GM19351 (cell line): Measurements from ENCODE around the gene CUX1.
A peak's percentile ranks its signal among the peaks of the same experiment; 100 is the strongest.
"Not testable (repeated sequence)": the region's sequence is repeated elsewhere in the genome, so short reads cannot be mapped to it uniquely, and the experiment has no call there.

ENCODE experiments used
- ATAC-seq: cut with Tn5 transposase; IDR thresholded peaks from one replicate; pipeline ENCODE4 v1.9.1; 2021; ENCODE audit warnings: mild to moderate bottlenecking, moderate library complexity; ENCODE audit not compliant: unreplicated experiment

Gene CUX1

GRCh38 chr7:101975046-101975445 is 157.6 kb downstream of the CUX1 start:
- ATAC-seq = no peak

GRCh38 chr7:101976411-101976810 is 159.0 kb downstream of the CUX1 start:
- no peak for ATAC-seq

GRCh38 chr7:101977249-101977648 is 159.8 kb downstream of the CUX1 start:
- no peak for ATAC-seq

- ATAC-seq = no peak
These were observed 161.3 kb downstream of the CUX1 start for GRCh38 chr7:101978683-101979082.

GRCh38 chr7:101983147-101983811 is 165.9 kb downstream of the CUX1 start:
- ATAC-seq = no peak

- ATAC-seq = no peak
These were observed 166.9 kb downstream of the CUX1 start for GRCh38 chr7:101984133-101984879.

GRCh38 chr7:101985057-101985902 is 167.9 kb downstream of the CUX1 start:
- no peak for ATAC-seq

- no peak for ATAC-seq
These were observed 168.7 kb downstream of the CUX1 start for GRCh38 chr7:101985903-101986734.

- ATAC-seq = no peak
These were observed 170.1 kb downstream of the CUX1 start for GRCh38 chr7:101987494-101987893.

- not testable (repeated sequence) for ATAC-seq
These were observed 170.6 kb downstream of the CUX1 start for GRCh38 chr7:101988060-101988459.

GRCh38 chr7:101988513-101988912 is 171.1 kb downstream of the CUX1 start:
- no peak for ATAC-seq

GRCh38 chr7:101989101-101989500 is 171.7 kb downstream of the CUX1 start:
- no peak for ATAC-seq

GRCh38 chr7:101990811-101991418 is 173.5 kb downstream of the CUX1 start:
- ATAC-seq = peak; percentile 81

- ATAC-seq = no peak
These were observed 174.4 kb downstream of the CUX1 start for GRCh38 chr7:101991860-101992259.

- ATAC-seq = no peak
These were observed 175.9 kb downstream of the CUX1 start for GRCh38 chr7:101993311-101993710.

GRCh38 chr7:101995121-101995520 is 177.7 kb downstream of the CUX1 start:
- no peak for ATAC-seq

- no peak for ATAC-seq
These were observed 178.8 kb downstream of the CUX1 start for GRCh38 chr7:101996131-101996691.

GRCh38 chr7:101996876-101997275 is 179.4 kb downstream of the CUX1 start:
- ATAC-seq = no peak

GRCh38 chr7:101998029-101998905 is 180.8 kb downstream of the CUX1 start:
- no peak for ATAC-seq
